Uterus (tissue), 4 donors: ENCODE results near the gene ADIRF. TPM values are rescaled to one million over a fixed set of nuclear protein-coding genes. Genes with fewer than 3 reads are reported as not detected.
A peak's percentile ranks its signal among the peaks of the same experiment; 100 is the strongest.
"Not testable (repeated sequence)": the region's sequence is repeated elsewhere in the genome, so short reads cannot be mapped to it uniquely, and the experiment has no call there.

Experiments
- DNase-seq, 2 donors: peaks; one replicate each; pipeline ENCODE4 v3.0.0-alpha.2; 2019 to 2020
- H3K27ac ChIP-seq, 2 donors: fragments of 200-600 bp; sonication (generic); 1 replicate in 1 of 2; 2 replicates in 1 of 2; pipeline ENCODE4 v1.5.1; 2016 to 2018
- H3K27me3 ChIP-seq, 2 donors: fragments of 200-600 bp; sonication (generic); one replicate each; pipeline ENCODE4 v1.5.1; 2018 to 2019; ENCODE audit warnings: control low read depth in 1 of 2
- H3K36me3 ChIP-seq, 2 donors: fragments of 200-600 bp; sonication (generic); one replicate each; pipeline ENCODE4 v1.5.1; 2019; ENCODE audit warnings: control low read depth in 1 of 2
- H3K4me1 ChIP-seq, 2 donors: fragments of 200-600 bp; sonication (generic); one replicate each; pipeline ENCODE4 v1.5.1; 2018 to 2019; ENCODE audit warnings: control low read depth in 1 of 2
- H3K4me3 ChIP-seq, 2 donors: fragments of 200-600 bp; sonication (generic); 1 replicate in 1 of 2; 2 replicates in 1 of 2; pipeline ENCODE4 v1.5.1; 2018 to 2019; ENCODE audit warnings: mild to moderate bottlenecking in 1 of 2
- H3K9me3 ChIP-seq, 2 donors: fragments of 200-600 bp; sonication (generic); one replicate each; pipeline ENCODE4 v1.5.1; 2019; ENCODE audit warnings: control low read depth in 1 of 2
- POLR2A ChIP-seq, 2 donors: fragments of 450-650 bp; IDR thresholded peaks; one replicate each; pipeline ENCODE4 v1.6.1; 2016; ENCODE audit warnings: antibody characterized with exemption in 2 of 2, mild to moderate bottlenecking in 1 of 2, moderate library complexity in 1 of 2
- intact Hi-C: fragments of 100-400 bp; cut with DNase I; formaldehyde crosslinking; loops from one replicate; pipeline ENCODE4 v1.15.1; 2023; ENCODE audit warnings: low total_unique reads
- total RNA-seq, 4 donors: library from RNA; depleted of rRNA in 3 of 4; stranded (reverse); fragments of >200 nt in 3 of 4; gene quantifications; one replicate each; pipeline versions ENCODE4 v1.1.0 to v1.2.4, GENCODE V29; 2014 to 2023
- TF ChIP-seq, protein P1 (sequence below), 4 experiments: fragments of 200-600 bp in 2 of 4; fragments of 450-650 bp in 2 of 4; sonication (generic) in 2 of 4; IDR thresholded peaks; one replicate each; pipeline ENCODE4 v1.5.1; 2016 to 2019; ENCODE audit warnings: antibody characterized with exemption in 4 of 4, mild to moderate bottlenecking in 2 of 4, moderate library complexity in 1 of 4
- donor health status: DM: yes; HTN: yes; CAD: no.

ADIRF gene
- total RNA-seq, 4 donors from 2014 or later: 8.5 to 368 (median 275) TPM

DNA sequence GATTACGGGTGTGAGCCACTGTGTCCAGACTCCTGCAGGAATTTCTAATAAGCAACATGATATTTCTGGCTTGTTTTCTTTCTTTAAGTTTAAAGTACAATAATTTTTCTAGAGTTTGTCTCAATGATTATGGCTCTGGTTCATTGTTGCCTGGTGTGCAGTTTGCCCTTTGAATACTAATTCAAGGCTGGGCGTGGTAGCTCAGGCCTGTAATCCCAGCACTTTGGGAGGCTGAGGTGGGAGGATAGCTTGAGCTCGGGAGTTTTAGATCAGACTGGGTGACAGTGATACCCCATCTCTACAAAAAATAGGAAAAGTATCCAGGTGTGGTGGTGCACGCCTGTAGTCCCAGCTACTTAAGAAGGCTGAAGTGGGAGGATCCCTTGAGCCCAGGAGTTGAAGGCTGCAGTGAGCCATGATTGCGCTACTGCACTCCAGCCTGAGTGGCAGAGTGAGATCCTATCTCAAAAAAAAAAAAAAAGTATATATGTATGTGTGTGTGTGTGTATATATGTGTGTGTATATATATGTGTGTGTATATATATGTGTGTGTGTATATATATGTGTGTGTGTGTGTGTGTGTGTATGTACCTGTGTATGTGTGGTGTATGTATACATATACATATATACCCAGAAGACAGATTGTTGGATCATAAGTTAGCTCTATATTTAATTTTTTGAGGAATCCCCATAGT, 8.2 kb downstream of the ADIRF start:
- Histone ChIP-seq H3K27me3 (no peaks in the 10 kb centered on the region), H3K9me3 (no peaks in the 10 kb centered on the region), H3K27ac (peak overlapping the region in 1 of 2 donors; percentile 70), H3K4me1 (no peaks in the 10 kb centered on the region), H3K36me3 (no peaks in the 10 kb centered on the region), H3K4me3 (no peak overlapping the region)
- TF ChIP-seq, protein P1, sequence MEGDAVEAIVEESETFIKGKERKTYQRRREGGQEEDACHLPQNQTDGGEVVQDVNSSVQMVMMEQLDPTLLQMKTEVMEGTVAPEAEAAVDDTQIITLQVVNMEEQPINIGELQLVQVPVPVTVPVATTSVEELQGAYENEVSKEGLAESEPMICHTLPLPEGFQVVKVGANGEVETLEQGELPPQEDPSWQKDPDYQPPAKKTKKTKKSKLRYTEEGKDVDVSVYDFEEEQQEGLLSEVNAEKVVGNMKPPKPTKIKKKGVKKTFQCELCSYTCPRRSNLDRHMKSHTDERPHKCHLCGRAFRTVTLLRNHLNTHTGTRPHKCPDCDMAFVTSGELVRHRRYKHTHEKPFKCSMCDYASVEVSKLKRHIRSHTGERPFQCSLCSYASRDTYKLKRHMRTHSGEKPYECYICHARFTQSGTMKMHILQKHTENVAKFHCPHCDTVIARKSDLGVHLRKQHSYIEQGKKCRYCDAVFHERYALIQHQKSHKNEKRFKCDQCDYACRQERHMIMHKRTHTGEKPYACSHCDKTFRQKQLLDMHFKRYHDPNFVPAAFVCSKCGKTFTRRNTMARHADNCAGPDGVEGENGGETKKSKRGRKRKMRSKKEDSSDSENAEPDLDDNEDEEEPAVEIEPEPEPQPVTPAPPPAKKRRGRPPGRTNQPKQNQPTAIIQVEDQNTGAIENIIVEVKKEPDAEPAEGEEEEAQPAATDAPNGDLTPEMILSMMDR (IDR thresholded peaks at IDR 0.05): no peak
- intact Hi-C loops: no loop called here
- DNase-seq: no peak

DNA sequence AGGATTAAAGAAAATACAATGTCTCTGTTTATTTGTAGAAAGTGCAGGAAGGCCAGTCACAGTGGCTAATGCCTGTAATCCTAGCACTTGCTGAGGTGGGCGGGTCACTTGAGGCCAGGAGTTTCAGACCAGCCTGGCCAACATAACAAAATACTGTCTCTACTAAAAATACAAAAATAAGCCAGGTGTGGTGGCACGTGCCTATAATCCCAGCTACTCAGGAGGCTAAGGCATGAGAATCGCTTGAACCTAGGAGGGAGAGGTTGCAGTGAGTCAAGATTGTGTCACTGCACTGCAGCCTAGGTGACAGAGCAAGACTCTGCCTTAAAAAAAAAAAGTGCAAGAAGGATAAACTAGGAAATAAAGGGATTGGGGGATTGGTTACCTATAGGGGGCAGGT, 10.2 kb downstream of the ADIRF start:
- H3K4me3 ChIP-seq, DNase-seq, H3K27me3 ChIP-seq, H3K4me1 ChIP-seq, H3K36me3 ChIP-seq, intact Hi-C loops, H3K9me3 ChIP-seq: not testable (repeated sequence)
- H3K27ac ChIP-seq: peak overlapping the region; percentile 56 to 70

DNA sequence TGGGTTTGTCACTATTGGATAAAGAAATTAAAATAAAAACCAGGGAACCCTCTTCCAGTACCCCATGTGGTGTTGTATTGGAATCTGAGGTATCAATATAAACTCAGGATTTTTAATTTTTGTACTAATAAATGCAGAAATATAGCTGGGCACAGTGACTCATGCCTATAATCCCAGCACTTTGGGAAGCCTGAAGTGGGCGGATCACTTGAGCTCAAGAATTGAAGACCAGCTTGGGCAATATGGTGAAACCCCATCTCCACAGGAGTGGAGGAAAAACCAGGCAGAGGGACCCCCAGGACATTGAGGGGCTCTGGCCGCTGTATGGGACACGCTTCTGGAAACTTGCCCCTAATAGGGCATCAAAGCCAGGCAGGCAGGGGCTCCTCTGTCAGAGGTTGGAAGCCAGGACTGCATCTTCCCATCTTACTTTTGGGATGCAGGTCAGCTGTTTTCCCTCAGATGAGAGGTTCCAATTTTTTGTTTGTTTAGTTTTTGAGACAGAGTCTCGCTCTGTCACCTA, 11.1 kb downstream of the ADIRF start:
- no peak for DNase-seq
- no peak for TF ChIP-seq POLR2A (IDR thresholded peaks at IDR 0.05)
- TF ChIP-seq, protein P1 (IDR thresholded peaks at IDR 0.05): no peak
- Histone ChIP-seq H3K36me3 (no peaks in the 10 kb centered on the region), H3K4me1 (no peaks in the 10 kb centered on the region), H3K4me3 (no peak overlapping the region), H3K27ac (peak overlapping the region; percentile 70 to 76), H3K27me3 (no peaks in the 10 kb centered on the region), H3K9me3 (no peaks in the 10 kb centered on the region)
- intact Hi-C loops: no loop called here

DNA sequence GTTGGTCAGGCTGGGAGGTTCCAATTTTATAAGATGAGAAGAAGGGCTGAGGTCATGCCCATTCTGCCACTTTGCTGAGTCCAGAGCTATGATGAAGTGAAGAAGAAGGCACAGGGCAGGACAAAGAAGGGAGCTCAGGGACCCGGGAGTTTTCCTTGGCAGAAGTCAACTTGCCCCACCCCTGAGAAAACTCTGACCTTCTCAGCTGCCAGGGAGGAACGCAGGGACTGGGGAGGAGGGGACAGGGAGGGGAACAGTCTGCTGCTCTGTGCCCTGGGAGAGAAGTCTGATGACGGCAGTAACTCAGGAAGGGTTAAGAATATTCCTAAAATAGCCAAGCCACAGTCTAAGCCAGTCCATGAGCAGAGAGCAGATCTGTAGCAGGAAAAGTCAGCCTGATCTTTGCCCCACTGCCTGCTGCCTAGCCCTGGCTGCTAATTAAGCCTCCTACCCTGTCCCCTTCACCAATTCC, 11.7 kb downstream of the ADIRF start:
- no peaks in the 10 kb centered on the region for H3K27me3 ChIP-seq
- no peak overlapping the region for H3K4me3 ChIP-seq
- TF ChIP-seq, protein P1 (IDR thresholded peaks at IDR 0.05): no peak
- TF ChIP-seq POLR2A (IDR thresholded peaks at IDR 0.05): no peak
- H3K27ac ChIP-seq: peak overlapping the region; percentile 70 to 76
- peak in 1 of 2 donors; percentile 50 for DNase-seq
- no peaks in the 10 kb centered on the region for H3K9me3 ChIP-seq
- H3K36me3 ChIP-seq: no peaks in the 10 kb centered on the region
- no peaks in the 10 kb centered on the region for H3K4me1 ChIP-seq
- intact Hi-C loops: no loop called here

DNA sequence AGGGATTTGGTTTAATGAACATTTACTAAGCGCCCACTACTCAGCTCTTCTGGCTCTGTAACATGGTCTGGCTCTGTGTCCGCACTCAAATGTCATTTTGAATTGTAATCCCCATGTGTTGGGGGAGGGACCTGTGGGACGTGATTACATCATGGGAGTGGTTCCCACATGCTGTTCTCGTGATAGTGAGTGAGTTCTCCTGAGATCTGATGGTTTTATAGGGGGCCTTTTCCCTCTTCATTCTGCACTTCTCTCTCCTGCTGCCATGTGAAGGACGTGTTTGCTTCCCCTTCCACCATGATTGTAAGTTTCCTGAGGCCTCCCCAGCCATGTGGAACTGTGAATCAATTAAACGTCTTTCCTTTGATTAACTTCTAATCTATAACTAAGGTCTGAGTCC, 12.7 kb downstream of the ADIRF start:
- H3K9me3 ChIP-seq, H3K4me1 ChIP-seq, H3K4me3 ChIP-seq, intact Hi-C loops, H3K27me3 ChIP-seq, H3K36me3 ChIP-seq: not testable (repeated sequence)
- peak overlapping the region; percentile 70 to 76 for H3K27ac ChIP-seq
- peak in 1 of 2 donors; percentile 40 for DNase-seq

DNA sequence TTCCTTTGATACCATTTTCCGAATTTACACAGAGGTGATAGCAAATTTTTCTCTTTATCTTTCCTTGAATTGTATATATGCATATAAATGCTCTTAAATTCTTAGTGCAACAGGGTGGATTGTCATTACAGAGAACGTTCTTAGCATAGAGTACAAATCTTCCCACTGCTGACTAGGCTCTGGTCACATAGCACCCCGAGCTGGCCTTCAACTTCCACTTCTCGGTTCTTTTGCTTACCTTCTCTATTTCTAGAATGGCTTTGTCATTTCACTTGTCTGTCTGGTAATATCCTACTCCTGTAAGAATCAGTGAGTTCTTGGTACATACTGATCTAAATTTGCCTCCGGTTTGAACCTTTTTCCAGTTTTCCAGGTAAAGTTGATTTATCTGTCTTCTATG, 13.4 kb downstream of the ADIRF start:
- Histone ChIP-seq H3K27me3 (no peaks in the 10 kb centered on the region), H3K27ac (peak overlapping the region in 1 of 2 donors; percentile 19), H3K36me3 (no peaks in the 10 kb centered on the region), H3K9me3 (no peaks in the 10 kb centered on the region), H3K4me1 (no peaks in the 10 kb centered on the region), H3K4me3 (no peak overlapping the region)
- TF ChIP-seq, protein P1 (IDR thresholded peaks at IDR 0.05): no peak
- TF ChIP-seq POLR2A (IDR thresholded peaks at IDR 0.05): no peak
- intact Hi-C loops: no loop called here
- no peak for DNase-seq

DNA sequence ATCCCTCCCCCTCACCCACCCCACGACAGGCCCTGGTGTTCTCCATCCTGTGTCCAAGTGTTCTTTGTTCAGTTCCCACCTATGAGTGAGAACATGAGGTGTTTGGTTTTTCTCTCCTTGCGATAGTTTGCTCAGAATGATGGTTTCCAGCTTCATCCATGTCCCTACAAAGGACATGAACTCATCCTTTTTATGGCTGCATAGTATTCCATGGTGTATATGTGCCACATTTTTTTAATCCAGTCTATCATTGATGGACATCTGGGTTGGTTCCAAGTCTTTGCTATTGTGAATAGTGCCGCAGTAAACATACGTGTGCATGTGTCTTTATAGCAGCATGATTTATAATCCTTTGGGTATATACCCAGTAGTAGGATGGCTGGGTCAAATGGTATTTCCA, 16.2 kb downstream of the ADIRF start:
- intact Hi-C loops, H3K36me3 ChIP-seq: not testable (repeated sequence)

More for the DNA sequence above, 16.2 kb downstream of the ADIRF start:
- H3K27ac ChIP-seq, H3K9me3 ChIP-seq, H3K4me3 ChIP-seq, H3K4me1 ChIP-seq, DNase-seq, H3K27me3 ChIP-seq: not testable (repeated sequence)
